Body of pancreas (tissue), 4 donors: Measurements from ENCODE around the gene SLC12A8. TPM values are rescaled to one million over a fixed set of nuclear protein-coding genes. Genes with fewer than 3 reads are reported as not detected.

Experiments
- ATAC-seq: fragments of 150-250 bp; one replicate; pipeline ENCODE4 v1.9.1; 2016
- DNase-seq, 4 donors: peaks; one replicate each; pipeline ENCODE4 v3.0.0-alpha.2; 2019
- H3K27ac ChIP-seq, 4 donors: fragments of 200-600 bp; sonication (generic); 1 replicate in 3 of 4; 2 replicates in 1 of 4; pipeline versions ENCODE4 v1.5.1 to v1.6.1; 2016 to 2019; ENCODE audit warnings: mild to moderate bottlenecking in 1 of 4, mixed read lengths in 1 of 4, moderate library complexity in 1 of 4
- H3K27me3 ChIP-seq, 2 donors: fragments of 200-600 bp; sonication (generic); one replicate each; pipeline ENCODE4 v1.6.0; 2016; ENCODE audit warnings: mild to moderate bottlenecking in 1 of 2
- H3K36me3 ChIP-seq, 2 donors: fragments of 200-600 bp; sonication (generic); replicated peaks in 1 of 2; 2 replicates each; pipeline ENCODE4 v1.5.1; 2016; ENCODE audit warnings: low read depth in 2 of 2; ENCODE audit not compliant: insufficient read depth in 1 of 2
- H3K4me1 ChIP-seq: fragments of 200-600 bp; sonication (generic); one replicate; pipeline ENCODE4 v1.6.0; 2016
- H3K4me3 ChIP-seq, 2 donors: fragments of 200-600 bp; sonication (generic); 1 replicate in 1 of 2; 2 replicates in 1 of 2; pipeline ENCODE4 v1.5.1; 2016 to 2019
- H3K9me3 ChIP-seq, 3 donors: fragments of 200-600 bp; sonication (generic); 1 replicate in 2 of 3; 2 replicates in 1 of 3; pipeline ENCODE4 v1.5.1; 2016
- CTCF ChIP-seq, 7 experiments: fragments of 450-650 bp in 4 of 7; fragments of 200-600 bp in 3 of 7; sonication (generic) in 3 of 7; IDR thresholded peaks; one replicate each; pipeline ENCODE4 v1.5.1; 2016 to 2019; ENCODE audit warnings: antibody characterized with exemption in 7 of 7
- POLR2A ChIP-seq, 3 donors: fragments of 450-650 bp; IDR thresholded peaks; one replicate each; pipeline ENCODE4 v1.6.1; 2016; ENCODE audit warnings: antibody characterized with exemption in 3 of 3, mild to moderate bottlenecking in 2 of 3
- WGBS, 2 donors: methylation state at CpG; one replicate each; pipeline ENCODE4 v1.1.5; 2017; 5-methylcytosine and 5-hydroxymethylcytosine counted together
- intact Hi-C: fragments of 100-400 bp; cut with DNase I; formaldehyde crosslinking; loops from one replicate; pipeline ENCODE4 v1.15.1; 2023
- total RNA-seq, 2 donors: library from RNA; depleted of rRNA; stranded (reverse); fragments of >200 nt; gene quantifications; one replicate each; pipeline ENCODE4 v1.1.0, GENCODE V29; 2016

SLC12A8 gene
- 10 to 100 TPM; 10.1 to 30.0 TPM for total RNA-seq

- Histone ChIP-seq H3K36me3 (no peaks in the 10 kb centered on the region), H3K27me3 (no peaks in the 10 kb centered on the region), H3K4me3 (peak within 1 kb of the TSS; percentile 55 to 73), H3K4me1 (peaks cover 39% of the 10 kb centered on the region), H3K9me3 (no peaks in the 10 kb centered on the region), H3K27ac (peak within 1 kb of the TSS; percentile 48 to 82 (median 74))
- DNase-seq (peak; percentile 38 to 71 (median 52)), ATAC-seq (peak; percentile 73)
- intact Hi-C loops, result no loop called here
- TF ChIP-seq POLR2A (IDR thresholded peaks at IDR 0.05), result peak in 2 of 3 donors; percentile 32 to 37
- TF ChIP-seq CTCF (IDR thresholded peaks at IDR 0.05), result no peak
- WGBS, 2 donors, result 8% methylated on average over 31 of the region's 55 CpGs; no CpG with 5 or more reads in 1 of the 2 donors
These were observed at the start of gene SLC12A8 for GRCh38 chr3:125212509-125213363. Gene SLC12A8, minus strand, starts transcription at chr3:125212748. Its CDS starts 1,399 bp downstream, at chr3:125211349.

- no peak for TF ChIP-seq CTCF (IDR thresholded peaks at IDR 0.05)
- no peak for TF ChIP-seq POLR2A (IDR thresholded peaks at IDR 0.05)
- no peaks in the 10 kb centered on the region for H3K36me3 ChIP-seq
- no peaks in the 10 kb centered on the region for H3K27me3 ChIP-seq
- intact Hi-C loops, result no loop called here
- ATAC-seq (no peak), DNase-seq (no peak)
- H3K4me1 ChIP-seq, result no peaks in the 10 kb centered on the region
- no peak overlapping the region for H3K27ac ChIP-seq
- 69 to 81% methylated on average over 1 of the region's 1 CpG for whole genome bisulfite sequencing, 2 donors
- no peak overlapping the region for H3K4me3 ChIP-seq
- H3K9me3 ChIP-seq, result no peaks in the 10 kb centered on the region
These were observed 49.6 kb upstream of the SLC12A8 start for GRCh38 chr3:125262161-125262560.

GRCh38 chr3:125261031-125261430 is 48.5 kb upstream of the SLC12A8 start:
- no peaks in the 10 kb centered on the region for H3K4me1 ChIP-seq
- no peaks in the 10 kb centered on the region for H3K36me3 ChIP-seq
- no peak for DNase-seq
- no peak overlapping the region for H3K27ac ChIP-seq
- no peaks in the 10 kb centered on the region for H3K9me3 ChIP-seq
- no peaks in the 10 kb centered on the region for H3K27me3 ChIP-seq
- ATAC-seq, result no peak
- intact Hi-C loops, result no loop called here
- 69 to 73% methylated on average over 1 of the region's 1 CpG for WGBS, 2 donors
- TF ChIP-seq CTCF (IDR thresholded peaks at IDR 0.05) (no peak), POLR2A (IDR thresholded peaks at IDR 0.05) (no peak)
- H3K4me3 ChIP-seq, result no peak overlapping the region

- intact Hi-C loops, result no loop called here
- H3K9me3 ChIP-seq, result no peaks in the 10 kb centered on the region
- no peaks in the 10 kb centered on the region for H3K36me3 ChIP-seq
- no peaks in the 10 kb centered on the region for H3K4me1 ChIP-seq
- WGBS, 2 donors, result 90 to 98% methylated on average over 2 of the region's 2 CpGs
- H3K27ac ChIP-seq, result no peak overlapping the region
- no peaks in the 10 kb centered on the region for H3K27me3 ChIP-seq
- ATAC-seq (no peak), DNase-seq (no peak)
- H3K4me3 ChIP-seq, result no peak overlapping the region
- no peak for TF ChIP-seq POLR2A (IDR thresholded peaks at IDR 0.05)
- no peak for TF ChIP-seq CTCF (IDR thresholded peaks at IDR 0.05)
These were observed 47.6 kb upstream of the SLC12A8 start for GRCh38 chr3:125260158-125260557.
